Psoas muscle (tissue), 8 donors: ENCODE measurements around the gene DISP2. TPM values are rescaled to one million over a fixed set of nuclear protein-coding genes. Genes with fewer than 3 reads are reported as not detected.

ENCODE experiments used
- ATAC-seq, 4 donors: fragments of 200-7000 bp; cut with Tn5 transposase; one replicate each; pipeline ENCODE4 v1.9.1; 2020; ENCODE audit warnings: moderate library complexity in 3 of 4, mild to moderate bottlenecking in 2 of 4
- DNase-seq, 2 donors: peaks; one replicate each; pipeline ENCODE4 v3.0.0-alpha.2; 2020
- H3K27ac ChIP-seq: fragments of 200-600 bp; one replicate; pipeline ENCODE4 v1.8.0; 2022
- H3K27me3 ChIP-seq, 3 donors: fragments of 200-600 bp in 1 of 3; one replicate each; pipeline versions ENCODE4 v1.6.1 to v1.8.0; 2013 to 2022; ENCODE audit warnings: low read length in 2 of 3, mild to moderate bottlenecking in 2 of 3, moderate library complexity in 1 of 3; ENCODE audit not compliant: insufficient read depth in 3 of 3
- H3K36me3 ChIP-seq, 2 donors: fragments of 200-600 bp in 1 of 2; one replicate each; pipeline versions ENCODE4 v1.6.1 to v1.8.0; 2013 to 2022; ENCODE audit warnings: low read depth in 1 of 2, mild to moderate bottlenecking in 1 of 2, moderate library complexity in 1 of 2; ENCODE audit not compliant: insufficient read depth in 1 of 2
- H3K4me1 ChIP-seq: fragments of 200-600 bp; one replicate; pipeline ENCODE4 v1.8.0; 2022
- H3K4me3 ChIP-seq: fragments of 200-600 bp; one replicate; pipeline ENCODE4 v1.8.0; 2022; ENCODE audit warnings: mild to moderate bottlenecking
- H3K9me3 ChIP-seq: fragments of 200-600 bp; one replicate; pipeline ENCODE4 v1.8.0; 2022
- CTCF ChIP-seq: fragments of 200-600 bp; IDR thresholded peaks from one replicate; pipeline ENCODE4 v1.8.0; 2022; ENCODE audit warnings: antibody characterized with exemption
- WGBS, 3 donors: extraction: QIAGEN DNeasy Blood & Tissue Kit; methylation state at CpG; one replicate each; pipeline versions ENCODE4 v1.1.6 to v1.1.7; 2013; 5-methylcytosine and 5-hydroxymethylcytosine counted together
- intact Hi-C, 2 donors: fragments of 100-400 bp; cut with DNase I; formaldehyde crosslinking; loops; one replicate each; pipeline versions ENCODE4 v1.11.0 to v1.14.2; 2022
- polyA plus RNA-seq, 3 donors: library from polyadenylated mRNA; stranded (reverse); fragments of 200-250 nt; gene quantifications; one replicate each; pipeline ENCODE4 v1.2.3, GENCODE V29; 2013
- total RNA-seq, 4 donors: library from RNA; stranded (reverse); fragmentation: NEBNext Ultra II Directional in 2 of 4; extraction: Animal tissue kit (Norgen Biotek cat#: 25700) in 2 of 4; gene quantifications; one replicate each; pipeline versions ENCODE4 v1.2.1 to v1.2.4, GENCODE V29; 2021 to 2023
- donor health status: healthy with polysubstance abuse.
- donor health status: DM: no; HTN: no; CAD: no; lungs with moderate emphysema.
- donor health status: Bipolar disorder and iron deficiency.
- donor health status: healthy.
- donor health status: DM: yes; HTN: yes; CAD: no.
- donor health status: DM: no; HTN: no; CAD: no.
- donor health status: DM: no; HTN: no; CAD: no.
- donor health status: DM: yes; HTN: yes; CAD: no.

DISP2 gene
- total and polyA plus RNA-seq, 7 donors = 0.05 to 2.4 (median 0.62) TPM

GRCh38 chr15:40344217-40344616 lies 13.8 kb upstream of the DISP2 start:
- 42 to 55% (median 44%) methylated on average over 6 of the region's 6 CpGs for WGBS, 3 donors
- peaks cover 35% of the 10 kb centered on the region for H3K4me1 ChIP-seq
- no peaks in the 10 kb centered on the region for H3K9me3 ChIP-seq
- intact Hi-C loops = loop anchor here in 1 of 2 donors (5.0 kb wide), 1 partner anchor 78 kb away; no protein-coding TSS in a partner anchor
- H3K27me3 ChIP-seq = no peaks in the 10 kb centered on the region
- H3K27ac ChIP-seq = peak overlapping the region; percentile 23
- DNase-seq (no peak), ATAC-seq (no peak)
- no peak for TF ChIP-seq CTCF
- no peak overlapping the region for H3K4me3 ChIP-seq
- H3K36me3 ChIP-seq = no peaks in the 10 kb centered on the region

GRCh38 chr15:40344631-40345120 lies 13.3 kb upstream of the DISP2 start:
- Histone ChIP-seq H3K9me3 (no peaks in the 10 kb centered on the region), H3K4me1 (peaks cover 33% of the 10 kb centered on the region), H3K27ac (no peak overlapping the region), H3K4me3 (no peak overlapping the region), H3K36me3 (no peaks in the 10 kb centered on the region), H3K27me3 (no peaks in the 10 kb centered on the region)
- DNase-seq (peak; percentile 64 to 82), ATAC-seq (peak in 2 of 4 donors; percentile 15 to 29)
- WGBS, 3 donors = 34 to 48% (median 38%) methylated on average over 12 to 15 of the region's 15 CpGs
- peak; percentile 73 for TF ChIP-seq CTCF
- intact Hi-C loops = loop anchor here in 1 of 2 donors (5.0 kb wide), 1 partner anchor 78 kb away; no protein-coding TSS in a partner anchor

- DNase-seq (peak in 1 of 2 donors; percentile 28), ATAC-seq (no peak)
- TF ChIP-seq CTCF = no peak
- H3K36me3 ChIP-seq = no peaks in the 10 kb centered on the region
- peaks cover 31% of the 10 kb centered on the region for H3K4me1 ChIP-seq
- no peak overlapping the region for H3K4me3 ChIP-seq
- WGBS, 3 donors = 73 to 79% (median 74%) methylated on average over 10 of the region's 10 CpGs
- no peaks in the 10 kb centered on the region for H3K9me3 ChIP-seq
- no peaks in the 10 kb centered on the region for H3K27me3 ChIP-seq
- no peak overlapping the region for H3K27ac ChIP-seq
- intact Hi-C loops = no loop called here
Observed at GRCh38 chr15:40345225-40345866, 12.7 kb upstream of the DISP2 start.

GRCh38 chr15:40345867-40346578 lies 12.0 kb upstream of the DISP2 start:
- DNase-seq = peak in 1 of 2 donors; percentile 37
- Histone ChIP-seq H3K4me3 (no peak overlapping the region), H3K9me3 (no peaks in the 10 kb centered on the region), H3K4me1 (peaks cover 26% of the 10 kb centered on the region), H3K27me3 (no peaks in the 10 kb centered on the region), H3K27ac (no peak overlapping the region), H3K36me3 (no peaks in the 10 kb centered on the region)
- intact Hi-C loops = no loop called here
- WGBS, 3 donors = 91 to 94% (median 94%) methylated on average over 5 to 6 of the region's 6 CpGs
- no peak for ATAC-seq
- no peak for TF ChIP-seq CTCF
